NCI-H1417 treated with DMSO at 0.1 percent for 48 hours (cell line): ENCODE data around the gene KRTAP5-5.
"Not testable (repeated sequence)": the region's sequence is repeated elsewhere in the genome, so short reads cannot be mapped to it uniquely, and the experiment has no call there.

Source experiments
- DNase-seq: peaks from one replicate; lab custom pipeline; 2025; lab: John Stamatoyannopoulos, UW

KRTAP5-5 gene

GRCh38 chr11:1629326-1630185 is at the start of gene KRTAP5-5:
TSS of gene KRTAP5-5 (plus strand) at chr11:1629775. CDS start at chr11:1629841, 66 bp downstream.
- no peak for DNase-seq

GRCh38 chr11:1581976-1582375 is 47.6 kb upstream of the KRTAP5-5 start:
- DNase-seq = no peak

GRCh38 chr11:1582909-1583308 is 46.7 kb upstream of the KRTAP5-5 start:
- DNase-seq = not testable (repeated sequence)

GRCh38 chr11:1584661-1585370 is 44.8 kb upstream of the KRTAP5-5 start, which contains the start of gene KRTAP5-1:
TSS of gene KRTAP5-1 (minus strand) at chr11:1585283. CDS start at chr11:1585249, 34 bp downstream.
- not testable (repeated sequence) for DNase-seq

GRCh38 chr11:1586699-1587098 is 42.9 kb upstream of the KRTAP5-5 start:
- no peak for DNase-seq

- not testable (repeated sequence) for DNase-seq
These were observed 40.2 kb upstream of the KRTAP5-5 start for GRCh38 chr11:1589191-1589963.

GRCh38 chr11:1589996-1590395 is 39.6 kb upstream of the KRTAP5-5 start:
- no peak for DNase-seq

GRCh38 chr11:1592628-1593027 is 36.9 kb upstream of the KRTAP5-5 start:
- DNase-seq = no peak

GRCh38 chr11:1595994-1596575 is 33.5 kb upstream of the KRTAP5-5 start:
- DNase-seq = not testable (repeated sequence)

GRCh38 chr11:1596576-1597121 is 32.9 kb upstream of the KRTAP5-5 start:
- DNase-seq = not testable (repeated sequence)

GRCh38 chr11:1597331-1597993 is 32.1 kb upstream of the KRTAP5-5 start:
- DNase-seq = no peak

- no peak for DNase-seq
These were observed 31.6 kb upstream of the KRTAP5-5 start, which contains the start of gene KRTAP5-2 for GRCh38 chr11:1597994-1598380. TSS of gene KRTAP5-2 (minus strand) at chr11:1598294. CDS start at chr11:1598250, 44 bp downstream.

- DNase-seq = not testable (repeated sequence)
These were observed 31.2 kb upstream of the KRTAP5-5 start for GRCh38 chr11:1598406-1598805.

- no peak for DNase-seq
These were observed 30.8 kb upstream of the KRTAP5-5 start for GRCh38 chr11:1598816-1599215.

- DNase-seq = no peak
These were observed 28.9 kb upstream of the KRTAP5-5 start for GRCh38 chr11:1600626-1601025.

- not testable (repeated sequence) for DNase-seq
These were observed 27.9 kb upstream of the KRTAP5-5 start for GRCh38 chr11:1601663-1602062.

GRCh38 chr11:1603629-1604028 is 25.9 kb upstream of the KRTAP5-5 start:
- no peak for DNase-seq

- DNase-seq = no peak
These were observed 25.4 kb upstream of the KRTAP5-5 start for GRCh38 chr11:1604181-1604580.

GRCh38 chr11:1604711-1605110 is 24.9 kb upstream of the KRTAP5-5 start:
- no peak for DNase-seq

- DNase-seq = not testable (repeated sequence)
These were observed 23.7 kb upstream of the KRTAP5-5 start for GRCh38 chr11:1605923-1606322.
